Putamen (tissue), 1 donor: Measurements from ENCODE around the gene STPG1.
A peak's percentile ranks its signal among the peaks of the same experiment; 100 is the strongest.
"Not testable (repeated sequence)": the region's sequence is repeated elsewhere in the genome, so short reads cannot be mapped to it uniquely, and the experiment has no call there.

Source experiments
- DNase-seq: peaks from one replicate; pipeline ENCODE4 v3.0.0-alpha.2; 2016; ENCODE audit warnings: low spot score

Gene STPG1

GRCh38 chr1:24413350-24414163 is at the start of gene STPG1:
STPG1 (minus strand) TSS chr1:24413782; CDS start chr1:24401388, 12,394 bp downstream.
- DNase-seq, result peak; percentile 89

GRCh38 chr1:24462128-24462527 is 48.5 kb upstream of the STPG1 start:
- DNase-seq, result not testable (repeated sequence)

- DNase-seq, result no peak
Observed at GRCh38 chr1:24459551-24460266, 46.1 kb upstream of the STPG1 start.

- DNase-seq, result no peak
Observed at GRCh38 chr1:24457866-24458265, 44.3 kb upstream of the STPG1 start.

- no peak for DNase-seq
Observed at GRCh38 chr1:24455272-24455671, 41.7 kb upstream of the STPG1 start.

GRCh38 chr1:24454673-24455072 is 41.1 kb upstream of the STPG1 start:
- DNase-seq, result no peak

- no peak for DNase-seq
Observed at GRCh38 chr1:24452922-24453485, 39.4 kb upstream of the STPG1 start.

GRCh38 chr1:24451746-24452145 is 38.2 kb upstream of the STPG1 start:
- no peak for DNase-seq

- DNase-seq, result no peak
Observed at GRCh38 chr1:24450857-24451397, 37.3 kb upstream of the STPG1 start.

GRCh38 chr1:24450316-24450715 is 36.7 kb upstream of the STPG1 start:
- no peak for DNase-seq

- not testable (repeated sequence) for DNase-seq
Observed at GRCh38 chr1:24446446-24446845, 32.9 kb upstream of the STPG1 start.

- peak; percentile 73 for DNase-seq
Observed at GRCh38 chr1:24443241-24443656, 29.7 kb upstream of the STPG1 start.

- DNase-seq, result peak; percentile 43
Observed at GRCh38 chr1:24442764-24443163, 29.2 kb upstream of the STPG1 start.

GRCh38 chr1:24441996-24442668 is 28.6 kb upstream of the STPG1 start:
- DNase-seq, result no peak

GRCh38 chr1:24441480-24441879 is 27.9 kb upstream of the STPG1 start:
- DNase-seq, result no peak

- DNase-seq, result no peak
Observed at GRCh38 chr1:24440436-24440835, 26.9 kb upstream of the STPG1 start.

GRCh38 chr1:24438423-24438901 is 24.9 kb upstream of the STPG1 start:
- peak; percentile 67 for DNase-seq

GRCh38 chr1:24437631-24438396 is 24.2 kb upstream of the STPG1 start:
- no peak for DNase-seq

- peak; percentile 79 for DNase-seq
Observed at GRCh38 chr1:24435782-24436365, 22.3 kb upstream of the STPG1 start.

- no peak for DNase-seq
Observed at GRCh38 chr1:24427545-24427862, 13.9 kb upstream of the STPG1 start.
